BLaER1 (cell line): Measurements from ENCODE around the gene UPF3A.

Source experiments
- H3K27ac ChIP-seq: shearing (Covaris generic); formaldehyde crosslinking; 2 replicates; pipeline ENCODE4 v1.8.1; 2022
- H3K27me3 ChIP-seq: shearing (Covaris generic); formaldehyde crosslinking; 2 replicates; pipeline ENCODE4 v1.8.1; 2022
- H3K36me3 ChIP-seq: shearing (Covaris generic); formaldehyde crosslinking; 2 replicates; pipeline ENCODE4 v1.8.1; 2022
- H3K4me1 ChIP-seq: shearing (Covaris generic); formaldehyde crosslinking; 2 replicates; pipeline ENCODE4 v1.8.1; 2022
- H3K4me2 ChIP-seq: shearing (Covaris generic); formaldehyde crosslinking; 2 replicates; pipeline ENCODE4 v1.8.1; 2022
- H3K4me3 ChIP-seq: shearing (Covaris generic); formaldehyde crosslinking; 2 replicates; pipeline ENCODE4 v1.8.1; 2022
- H3K9ac ChIP-seq: shearing (Covaris generic); formaldehyde crosslinking; 2 replicates; pipeline ENCODE4 v1.8.1; 2022
- H3K9me3 ChIP-seq: shearing (Covaris generic); formaldehyde crosslinking; 2 replicates; pipeline ENCODE4 v1.8.1; 2022
- H4K20me1 ChIP-seq: shearing (Covaris generic); formaldehyde crosslinking; 2 replicates; pipeline ENCODE4 v1.8.1; 2022
- Cebpa-rat ChIP-seq: shearing (Covaris generic); IDR thresholded peaks from 2 replicates; pipeline ENCODE4 v1.8.1; 2022

UPF3A gene

GRCh38 chr13:114281351-114282040 lies at the start of gene UPF3A:
Gene UPF3A, plus strand, starts transcription at chr13:114281601. Its CDS starts 39 bp downstream, at chr13:114281640.
- no peak for TF ChIP-seq Cebpa-rat
- peak within 1 kb of the TSS; percentile 99 for H3K9ac ChIP-seq
- no peaks in the 10 kb centered on the region for H3K27me3 ChIP-seq
- H4K20me1 ChIP-seq, result no peaks in the 10 kb centered on the region
- H3K4me3 ChIP-seq, result peak within 1 kb of the TSS; percentile 91
- peaks cover 31% of the 10 kb centered on the region for H3K4me1 ChIP-seq
- H3K9me3 ChIP-seq, result no peaks in the 10 kb centered on the region
- H3K4me2 ChIP-seq, result peak within 1 kb of the TSS; percentile 90
- H3K36me3 ChIP-seq, result peaks cover 39% of the 10 kb centered on the region
- peak within 1 kb of the TSS; percentile 100 for H3K27ac ChIP-seq

DNA sequence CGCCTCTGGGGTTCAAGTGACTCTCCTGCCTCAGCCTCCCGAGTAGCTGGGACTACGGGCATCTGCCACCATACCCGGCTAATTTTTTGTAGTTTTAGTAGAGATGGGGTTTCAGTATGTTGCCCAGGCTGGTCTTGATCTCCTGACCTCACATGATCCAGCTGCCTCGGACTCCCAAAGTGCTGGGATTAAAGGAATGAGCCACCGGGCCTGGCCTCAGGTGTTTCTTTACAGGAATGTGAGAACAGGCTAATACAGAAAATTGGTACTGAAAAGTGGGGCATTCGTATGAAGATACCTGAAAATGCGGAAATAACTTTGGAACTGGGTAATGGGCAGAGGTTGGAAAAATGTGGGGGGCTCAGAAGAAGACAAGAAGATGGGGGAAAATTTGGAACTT lies 49.5 kb upstream of the UPF3A start:
- H3K36me3 ChIP-seq, result peaks cover 4% of the 10 kb centered on the region
- H3K4me3 ChIP-seq, result no peak overlapping the region
- H3K9ac ChIP-seq, result no peak overlapping the region
- H3K4me1 ChIP-seq, result peaks cover 21% of the 10 kb centered on the region
- H3K27me3 ChIP-seq, result no peaks in the 10 kb centered on the region
- peaks cover 11% of the 10 kb centered on the region for H4K20me1 ChIP-seq
- no peak overlapping the region for H3K27ac ChIP-seq
- no peaks in the 10 kb centered on the region for H3K9me3 ChIP-seq
- no peak for TF ChIP-seq Cebpa-rat
- no peak overlapping the region for H3K4me2 ChIP-seq

DNA sequence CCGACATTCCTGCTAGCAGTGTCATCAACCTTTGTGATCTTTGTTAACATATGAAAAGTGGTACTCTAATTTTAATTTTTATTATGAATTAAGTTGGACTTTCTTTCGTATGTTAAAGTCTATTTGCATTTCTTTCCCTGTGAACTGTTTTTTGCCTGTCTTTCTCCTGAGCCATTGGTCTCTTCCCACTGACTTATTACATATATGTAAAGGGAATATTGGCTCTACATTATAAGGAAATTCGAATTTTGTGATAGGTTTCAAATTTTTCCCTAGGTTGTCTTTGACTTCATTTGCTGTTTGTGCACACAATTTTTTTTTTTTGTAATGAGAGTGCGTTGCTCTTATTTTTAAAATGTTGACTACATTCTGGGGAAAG lies 47.1 kb upstream of the UPF3A start:
- H4K20me1 ChIP-seq, result peaks cover 16% of the 10 kb centered on the region
- H3K4me1 ChIP-seq, result peaks cover 19% of the 10 kb centered on the region
- H3K9ac ChIP-seq, result no peak overlapping the region
- no peaks in the 10 kb centered on the region for H3K9me3 ChIP-seq
- H3K36me3 ChIP-seq, result peaks cover 28% of the 10 kb centered on the region
- H3K27me3 ChIP-seq, result no peaks in the 10 kb centered on the region
- H3K27ac ChIP-seq, result peak overlapping the region; percentile 92
- peak overlapping the region; percentile 96 for H3K4me2 ChIP-seq
- H3K4me3 ChIP-seq, result peak overlapping the region; percentile 83
- no peak for TF ChIP-seq Cebpa-rat

- Histone ChIP-seq H3K4me2 (peak within 1 kb of the TSS; percentile 96), H4K20me1 (peaks cover 16% of the 10 kb centered on the region), H3K27me3 (no peaks in the 10 kb centered on the region), H3K4me1 (peaks cover 19% of the 10 kb centered on the region), H3K9ac (peak within 1 kb of the TSS; percentile 87), H3K27ac (peak within 1 kb of the TSS; percentile 92), H3K4me3 (peak within 1 kb of the TSS; percentile 83), H3K9me3 (no peaks in the 10 kb centered on the region), H3K36me3 (peaks cover 33% of the 10 kb centered on the region)
- no peak for TF ChIP-seq Cebpa-rat
Measured at GRCh38 chr13:114234645-114235421, 46.6 kb upstream of the UPF3A start, which contains the start of gene CDC16. Gene CDC16, plus strand, starts transcription at chr13:114234897. Its CDS starts 188 bp downstream, at chr13:114235085.

DNA sequence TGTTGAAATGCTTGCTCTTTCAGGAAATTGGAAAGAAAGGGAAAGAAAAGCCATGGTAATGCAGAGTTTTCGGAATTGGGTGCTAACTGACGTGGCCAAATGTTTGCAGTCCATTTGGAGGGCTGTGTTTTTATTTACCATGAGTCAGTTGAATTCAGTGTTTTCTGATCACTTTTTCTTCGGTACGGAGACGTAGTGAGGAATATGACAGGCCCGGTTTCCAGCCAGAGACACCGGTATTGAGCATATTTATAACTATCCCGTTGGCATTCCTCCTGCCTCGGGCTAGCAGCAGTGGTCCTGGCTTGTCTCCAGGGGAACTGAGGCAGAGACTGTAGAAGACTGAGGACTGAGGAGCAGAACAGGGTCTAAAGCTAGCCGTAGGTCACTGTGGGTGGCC lies 45.7 kb upstream of the UPF3A start:
- Histone ChIP-seq H3K4me1 (peaks cover 19% of the 10 kb centered on the region), H3K4me2 (peak overlapping the region; percentile 96), H3K9ac (peak overlapping the region; percentile 87), H3K36me3 (peaks cover 42% of the 10 kb centered on the region), H3K27ac (peak overlapping the region; percentile 92; the same call in 1 of the 2 replicates), H3K4me3 (peak overlapping the region; percentile 83), H4K20me1 (peaks cover 16% of the 10 kb centered on the region), H3K27me3 (no peaks in the 10 kb centered on the region), H3K9me3 (no peaks in the 10 kb centered on the region)
- no peak for TF ChIP-seq Cebpa-rat

GRCh38 chr13:114236227-114236626 lies 45.2 kb upstream of the UPF3A start:
- H3K4me1 ChIP-seq, result peaks cover 19% of the 10 kb centered on the region
- H3K4me3 ChIP-seq, result peak overlapping the region; percentile 83
- H3K36me3 ChIP-seq, result peaks cover 47% of the 10 kb centered on the region
- peaks cover 16% of the 10 kb centered on the region for H4K20me1 ChIP-seq
- no peaks in the 10 kb centered on the region for H3K9me3 ChIP-seq
- peak overlapping the region; percentile 87; the same call in 1 of the 2 replicates for H3K9ac ChIP-seq
- H3K27me3 ChIP-seq, result no peaks in the 10 kb centered on the region
- peak overlapping the region; percentile 96 for H3K4me2 ChIP-seq
- no peak for TF ChIP-seq Cebpa-rat
- H3K27ac ChIP-seq, result no peak overlapping the region

DNA sequence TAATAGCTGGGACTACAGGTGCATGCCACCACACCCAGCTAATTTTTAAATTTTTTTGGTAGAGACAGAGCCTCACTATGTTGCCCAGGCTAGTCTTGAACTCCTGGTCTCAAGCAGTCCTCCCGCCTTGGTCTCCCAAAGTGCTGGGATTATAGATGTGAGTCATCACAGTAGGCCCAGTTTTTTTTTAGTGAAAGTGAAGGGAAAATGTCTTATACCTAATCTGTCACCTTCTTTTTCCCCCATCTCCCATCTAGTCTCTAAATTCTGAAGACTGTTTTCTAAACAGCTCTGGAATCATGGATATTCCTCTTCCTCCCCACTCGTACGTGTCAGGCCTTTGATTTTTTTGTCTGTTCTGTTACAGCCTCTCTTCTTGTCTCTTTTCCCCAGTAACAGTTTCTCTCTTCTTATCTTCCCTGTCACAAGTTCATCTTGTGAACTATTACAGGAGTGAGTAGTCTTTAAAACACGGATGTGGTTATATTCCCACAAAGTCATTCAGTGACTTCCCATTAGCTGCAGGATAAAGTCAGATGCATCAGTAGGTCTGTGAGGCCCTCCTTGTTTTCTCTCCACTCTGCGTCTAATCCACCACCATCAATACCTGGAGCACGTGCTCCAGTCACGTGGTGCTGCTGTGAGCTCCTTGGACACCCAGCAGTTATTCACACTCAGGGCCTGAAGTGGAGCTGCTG lies 43.8 kb upstream of the UPF3A start:
- Histone ChIP-seq H3K4me1 (peaks cover 19% of the 10 kb centered on the region), H3K4me2 (no peak overlapping the region), H3K27ac (no peak overlapping the region), H3K9ac (no peak overlapping the region), H3K27me3 (no peaks in the 10 kb centered on the region), H3K9me3 (no peaks in the 10 kb centered on the region), H3K4me3 (no peak overlapping the region), H3K36me3 (peaks cover 61% of the 10 kb centered on the region), H4K20me1 (peaks cover 16% of the 10 kb centered on the region)
- TF ChIP-seq Cebpa-rat, result no peak

- TF ChIP-seq Cebpa-rat, result no peak
- no peak overlapping the region for H3K4me2 ChIP-seq
- no peak overlapping the region for H3K27ac ChIP-seq
- 0 out of 2 replicates have a peak, but pooled peaks cover 6% of the 10 kb centered on the region for H4K20me1 ChIP-seq
- H3K9ac ChIP-seq, result no peak overlapping the region
- no peaks in the 10 kb centered on the region for H3K27me3 ChIP-seq
- 0 out of 2 replicates have a peak, but pooled peaks cover 1% of the 10 kb centered on the region for H3K4me1 ChIP-seq
- no peaks in the 10 kb centered on the region for H3K9me3 ChIP-seq
- H3K4me3 ChIP-seq, result no peak overlapping the region
- peaks cover 99% of the 10 kb centered on the region for H3K36me3 ChIP-seq
Measured at GRCh38 chr13:114241918-114242317, 39.5 kb upstream of the UPF3A start.

GRCh38 chr13:114243971-114244370 lies 37.4 kb upstream of the UPF3A start:
- H3K4me3 ChIP-seq, result no peak overlapping the region
- peaks cover 99% of the 10 kb centered on the region for H3K36me3 ChIP-seq
- no peak overlapping the region for H3K9ac ChIP-seq
- H3K9me3 ChIP-seq, result no peaks in the 10 kb centered on the region
- no peaks in the 10 kb centered on the region for H3K4me1 ChIP-seq
- H3K27ac ChIP-seq, result no peak overlapping the region
- no peak for TF ChIP-seq Cebpa-rat
- H3K4me2 ChIP-seq, result no peak overlapping the region
- H4K20me1 ChIP-seq, result peaks cover 8% of the 10 kb centered on the region; the same call in 1 of the 2 replicates
- H3K27me3 ChIP-seq, result no peaks in the 10 kb centered on the region
